ENCODE data around the gene FBXO8. TPM values are rescaled to one million over a fixed set of nuclear protein-coding genes. Genes with fewer than 3 reads are reported as not detected.

FBXO8 gene
- total RNA-seq, 1 experiment from 2014 or later, result 5.8 TPM

DNA sequence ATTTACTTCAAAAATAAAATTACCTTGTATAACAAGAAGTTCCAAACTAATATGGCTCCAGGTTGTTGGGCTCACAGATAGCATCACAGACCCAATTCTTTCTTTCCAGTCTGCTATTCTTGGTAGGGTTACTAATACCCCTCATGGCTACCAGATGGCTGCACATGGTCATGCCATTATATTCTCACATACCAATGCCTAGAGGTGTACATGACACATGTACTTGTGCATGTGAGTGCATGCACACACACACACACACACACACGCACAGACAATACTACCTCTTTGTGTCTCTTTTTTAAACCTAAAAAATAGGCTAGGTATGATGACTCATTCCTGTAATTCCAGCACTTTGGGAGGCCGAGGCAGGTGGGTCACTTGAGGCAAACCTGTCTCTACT, 31.1 kb downstream of the FBXO8 start:
- CTCF ChIA-PET, result no interaction called here
- Histone ChIP-seq H3K36me3 (ENCODE audit: control insufficient read depth, insufficient read depth, low read length) (no peaks in the 10 kb centered on the region), H3K4me1 (ENCODE audit: control insufficient read depth, insufficient read depth, low read length) (no peaks in the 10 kb centered on the region), H3K4me3 (ENCODE audit: low read depth in 2 of 2, low read length in 2 of 2) (no peak overlapping the region), H3K9me3 (ENCODE audit: control insufficient read depth, insufficient read depth, low read depth, low read length) (no peaks in the 10 kb centered on the region), H3K27ac (ENCODE audit: low read length) (no peak overlapping the region), H3K27me3 (ENCODE audit: control insufficient read depth, insufficient read depth, low read length) (no peaks in the 10 kb centered on the region)
- no peak for ATAC-seq
- TF ChIP-seq POLR2AphosphoS5 (IDR thresholded peaks at IDR 0.05; ENCODE audit: low read depth, low read length) (no peak), TCF7L2 (IDR thresholded peaks at IDR 0.05; ENCODE audit: low read depth, low read length) (no peak), SIN3A (IDR thresholded peaks at IDR 0.05; ENCODE audit: borderline replicate concordance, insufficient read depth, low read depth, low read length) (no peak)
- TF ChIP-seq, protein P1, sequence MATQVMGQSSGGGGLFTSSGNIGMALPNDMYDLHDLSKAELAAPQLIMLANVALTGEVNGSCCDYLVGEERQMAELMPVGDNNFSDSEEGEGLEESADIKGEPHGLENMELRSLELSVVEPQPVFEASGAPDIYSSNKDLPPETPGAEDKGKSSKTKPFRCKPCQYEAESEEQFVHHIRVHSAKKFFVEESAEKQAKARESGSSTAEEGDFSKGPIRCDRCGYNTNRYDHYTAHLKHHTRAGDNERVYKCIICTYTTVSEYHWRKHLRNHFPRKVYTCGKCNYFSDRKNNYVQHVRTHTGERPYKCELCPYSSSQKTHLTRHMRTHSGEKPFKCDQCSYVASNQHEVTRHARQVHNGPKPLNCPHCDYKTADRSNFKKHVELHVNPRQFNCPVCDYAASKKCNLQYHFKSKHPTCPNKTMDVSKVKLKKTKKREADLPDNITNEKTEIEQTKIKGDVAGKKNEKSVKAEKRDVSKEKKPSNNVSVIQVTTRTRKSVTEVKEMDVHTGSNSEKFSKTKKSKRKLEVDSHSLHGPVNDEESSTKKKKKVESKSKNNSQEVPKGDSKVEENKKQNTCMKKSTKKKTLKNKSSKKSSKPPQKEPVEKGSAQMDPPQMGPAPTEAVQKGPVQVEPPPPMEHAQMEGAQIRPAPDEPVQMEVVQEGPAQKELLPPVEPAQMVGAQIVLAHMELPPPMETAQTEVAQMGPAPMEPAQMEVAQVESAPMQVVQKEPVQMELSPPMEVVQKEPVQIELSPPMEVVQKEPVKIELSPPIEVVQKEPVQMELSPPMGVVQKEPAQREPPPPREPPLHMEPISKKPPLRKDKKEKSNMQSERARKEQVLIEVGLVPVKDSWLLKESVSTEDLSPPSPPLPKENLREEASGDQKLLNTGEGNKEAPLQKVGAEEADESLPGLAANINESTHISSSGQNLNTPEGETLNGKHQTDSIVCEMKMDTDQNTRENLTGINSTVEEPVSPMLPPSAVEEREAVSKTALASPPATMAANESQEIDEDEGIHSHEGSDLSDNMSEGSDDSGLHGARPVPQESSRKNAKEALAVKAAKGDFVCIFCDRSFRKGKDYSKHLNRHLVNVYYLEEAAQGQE (IDR thresholded peaks at IDR 0.05; ENCODE audit: insufficient read depth in 1 of 2, low read depth in 2 of 2, low read length in 1 of 2), result no peak
- TF ChIP-seq, protein P2, sequence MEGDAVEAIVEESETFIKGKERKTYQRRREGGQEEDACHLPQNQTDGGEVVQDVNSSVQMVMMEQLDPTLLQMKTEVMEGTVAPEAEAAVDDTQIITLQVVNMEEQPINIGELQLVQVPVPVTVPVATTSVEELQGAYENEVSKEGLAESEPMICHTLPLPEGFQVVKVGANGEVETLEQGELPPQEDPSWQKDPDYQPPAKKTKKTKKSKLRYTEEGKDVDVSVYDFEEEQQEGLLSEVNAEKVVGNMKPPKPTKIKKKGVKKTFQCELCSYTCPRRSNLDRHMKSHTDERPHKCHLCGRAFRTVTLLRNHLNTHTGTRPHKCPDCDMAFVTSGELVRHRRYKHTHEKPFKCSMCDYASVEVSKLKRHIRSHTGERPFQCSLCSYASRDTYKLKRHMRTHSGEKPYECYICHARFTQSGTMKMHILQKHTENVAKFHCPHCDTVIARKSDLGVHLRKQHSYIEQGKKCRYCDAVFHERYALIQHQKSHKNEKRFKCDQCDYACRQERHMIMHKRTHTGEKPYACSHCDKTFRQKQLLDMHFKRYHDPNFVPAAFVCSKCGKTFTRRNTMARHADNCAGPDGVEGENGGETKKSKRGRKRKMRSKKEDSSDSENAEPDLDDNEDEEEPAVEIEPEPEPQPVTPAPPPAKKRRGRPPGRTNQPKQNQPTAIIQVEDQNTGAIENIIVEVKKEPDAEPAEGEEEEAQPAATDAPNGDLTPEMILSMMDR (IDR thresholded peaks at IDR 0.05), result no peak
- DNase-seq (ENCODE audit: low read depth, low spot score), result no peak
- BruUV-seq (replicated peaks), result no TSS peak
- in situ Hi-C loops (cut with HindIII; ENCODE audit: low pct_unique_long_range_greater_than_20kb, low sequenced_read_pairs) (no loop called here), intact Hi-C loops (cut with micrococcal nuclease; ENCODE audit: unreplicated experiment) (no loop called here)
- POLR2A ChIA-PET, result no interaction called here

- intact Hi-C loops (cut with micrococcal nuclease; ENCODE audit: unreplicated experiment) (no loop called here), in situ Hi-C loops (cut with HindIII; ENCODE audit: low pct_unique_long_range_greater_than_20kb, low sequenced_read_pairs) (no loop called here)
- POLR2A ChIA-PET, result no interaction called here
- CTCF ChIA-PET, result no interaction called here
- ATAC-seq, result no peak
- H3K4me1 ChIP-seq (ENCODE audit: control insufficient read depth, insufficient read depth, low read length), result no peaks in the 10 kb centered on the region
- TF ChIP-seq SIN3A (IDR thresholded peaks at IDR 0.05; ENCODE audit: borderline replicate concordance, insufficient read depth, low read depth, low read length) (no peak), TCF7L2 (IDR thresholded peaks at IDR 0.05; ENCODE audit: low read depth, low read length) (no peak), POLR2AphosphoS5 (IDR thresholded peaks at IDR 0.05; ENCODE audit: low read depth, low read length) (no peak)
- TF ChIP-seq, protein P2 (IDR thresholded peaks at IDR 0.05), result no peak
- TF ChIP-seq, protein P1 (IDR thresholded peaks at IDR 0.05; ENCODE audit: insufficient read depth in 1 of 2, low read depth in 2 of 2, low read length in 1 of 2), result no peak
- no peak overlapping the region for H3K27ac ChIP-seq (ENCODE audit: low read length)
- no peaks in the 10 kb centered on the region for H3K36me3 ChIP-seq (ENCODE audit: control insufficient read depth, insufficient read depth, low read length)
- no peak overlapping the region for H3K4me3 ChIP-seq (ENCODE audit: low read depth in 2 of 2, low read length in 2 of 2)
- H3K9me3 ChIP-seq (ENCODE audit: control insufficient read depth, insufficient read depth, low read depth, low read length), result no peaks in the 10 kb centered on the region
- no TSS peak for BruUV-seq (replicated peaks)
- no peaks in the 10 kb centered on the region for H3K27me3 ChIP-seq (ENCODE audit: control insufficient read depth, insufficient read depth, low read length)
- no peak for DNase-seq (ENCODE audit: low read depth, low spot score)
These were observed 35.1 kb downstream of the FBXO8 start for GRCh38 chr4:174248407-174248806.
